ENCODE measurements around the gene OVCH2.

DNA sequence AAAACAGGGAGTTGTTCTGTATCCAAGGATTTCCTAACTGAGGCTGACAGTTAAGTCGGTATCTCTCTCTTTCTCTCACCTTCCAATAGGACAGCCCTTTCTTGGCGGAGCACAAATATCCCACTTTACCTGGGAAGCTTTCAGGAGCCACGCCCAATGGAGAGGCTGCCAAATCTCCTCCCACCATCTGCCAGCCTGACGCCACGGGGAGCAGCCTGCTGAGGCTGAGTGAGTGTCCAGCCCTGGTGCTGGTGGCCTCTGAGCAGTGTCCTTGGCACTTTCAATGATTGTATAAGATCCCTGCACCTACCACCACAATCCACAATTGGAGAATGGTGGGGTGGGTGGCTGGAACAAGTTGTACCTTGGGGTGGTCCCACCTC is 66.6 kb downstream of the OVCH2 start:
- TF ChIP-seq RUNX3 (IDR thresholded peaks at IDR 0.05; ENCODE audit: low read length) (no peak), SREBF2 (IDR thresholded peaks at IDR 0.05; ENCODE audit: low read length) (no peak), EZH2 (IDR thresholded peaks at IDR 0.05; ENCODE audit: borderline replicate concordance, control insufficient read depth, low read depth, low read length) (no peak), HDAC2 (IDR thresholded peaks at IDR 0.05) (no peak)
